Coronary artery (tissue), 2 donors: ENCODE results near the gene MLXIP.
A peak's percentile ranks its signal among the peaks of the same experiment; 100 is the strongest.

Experiments used
- DNase-seq: peaks from one replicate; pipeline ENCODE4 v3.0.0-alpha.2; 2017; ENCODE audit warnings: low spot score
- H3K27ac ChIP-seq, 2 donors: fragments of 200-600 bp; sonication (generic); one replicate each; pipeline ENCODE4 v1.5.1; 2016 to 2019
- H3K4me3 ChIP-seq: fragments of 200-600 bp; sonication (generic); 2 replicates; pipeline ENCODE4 v1.5.1; 2016; ENCODE audit warnings: mild to moderate bottlenecking, moderate library complexity
- TF ChIP-seq, protein P1 (sequence below): fragments of 200-600 bp; sonication (generic); IDR thresholded peaks from one replicate; pipeline ENCODE4 v1.5.1; 2019; ENCODE audit warnings: antibody characterized with exemption

The MLXIP gene

DNA sequence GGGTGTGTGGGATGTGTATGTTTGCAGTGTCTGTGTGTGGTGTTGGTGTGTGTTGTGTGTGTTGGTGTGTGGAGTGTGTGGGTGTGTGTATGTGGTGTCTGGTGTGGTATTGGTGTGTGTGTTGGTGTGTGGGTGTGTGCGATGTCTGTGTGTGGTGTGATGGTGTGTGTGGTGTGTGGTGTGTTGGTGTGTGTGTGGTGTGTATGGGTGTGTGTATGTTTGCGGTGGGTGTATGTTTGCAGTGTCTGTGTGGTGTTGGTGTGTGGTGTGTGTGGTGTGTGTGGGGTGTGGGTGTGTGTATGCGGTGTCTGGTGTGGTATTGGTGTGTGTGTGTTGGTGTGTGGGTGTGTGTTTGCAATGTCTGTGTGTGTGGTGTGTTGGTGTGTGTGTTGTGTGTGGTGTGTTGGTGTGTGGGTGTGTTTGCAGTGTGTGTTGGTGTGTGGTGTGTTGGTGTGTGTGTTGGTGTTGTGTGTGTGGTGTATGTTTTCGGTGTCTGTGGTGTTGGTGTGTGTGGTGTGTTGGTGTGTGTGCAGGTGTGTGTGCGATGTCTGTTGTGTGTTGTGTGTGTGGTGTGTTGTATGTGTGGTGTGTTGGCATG is 15.7 kb downstream of the MLXIP start:
- Histone ChIP-seq H3K4me3 (no peak overlapping the region), H3K27ac (peak overlapping the region in 1 of 2 donors; percentile 74)
- no peak for DNase-seq
- TF ChIP-seq, protein P1, sequence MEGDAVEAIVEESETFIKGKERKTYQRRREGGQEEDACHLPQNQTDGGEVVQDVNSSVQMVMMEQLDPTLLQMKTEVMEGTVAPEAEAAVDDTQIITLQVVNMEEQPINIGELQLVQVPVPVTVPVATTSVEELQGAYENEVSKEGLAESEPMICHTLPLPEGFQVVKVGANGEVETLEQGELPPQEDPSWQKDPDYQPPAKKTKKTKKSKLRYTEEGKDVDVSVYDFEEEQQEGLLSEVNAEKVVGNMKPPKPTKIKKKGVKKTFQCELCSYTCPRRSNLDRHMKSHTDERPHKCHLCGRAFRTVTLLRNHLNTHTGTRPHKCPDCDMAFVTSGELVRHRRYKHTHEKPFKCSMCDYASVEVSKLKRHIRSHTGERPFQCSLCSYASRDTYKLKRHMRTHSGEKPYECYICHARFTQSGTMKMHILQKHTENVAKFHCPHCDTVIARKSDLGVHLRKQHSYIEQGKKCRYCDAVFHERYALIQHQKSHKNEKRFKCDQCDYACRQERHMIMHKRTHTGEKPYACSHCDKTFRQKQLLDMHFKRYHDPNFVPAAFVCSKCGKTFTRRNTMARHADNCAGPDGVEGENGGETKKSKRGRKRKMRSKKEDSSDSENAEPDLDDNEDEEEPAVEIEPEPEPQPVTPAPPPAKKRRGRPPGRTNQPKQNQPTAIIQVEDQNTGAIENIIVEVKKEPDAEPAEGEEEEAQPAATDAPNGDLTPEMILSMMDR = no peak

DNA sequence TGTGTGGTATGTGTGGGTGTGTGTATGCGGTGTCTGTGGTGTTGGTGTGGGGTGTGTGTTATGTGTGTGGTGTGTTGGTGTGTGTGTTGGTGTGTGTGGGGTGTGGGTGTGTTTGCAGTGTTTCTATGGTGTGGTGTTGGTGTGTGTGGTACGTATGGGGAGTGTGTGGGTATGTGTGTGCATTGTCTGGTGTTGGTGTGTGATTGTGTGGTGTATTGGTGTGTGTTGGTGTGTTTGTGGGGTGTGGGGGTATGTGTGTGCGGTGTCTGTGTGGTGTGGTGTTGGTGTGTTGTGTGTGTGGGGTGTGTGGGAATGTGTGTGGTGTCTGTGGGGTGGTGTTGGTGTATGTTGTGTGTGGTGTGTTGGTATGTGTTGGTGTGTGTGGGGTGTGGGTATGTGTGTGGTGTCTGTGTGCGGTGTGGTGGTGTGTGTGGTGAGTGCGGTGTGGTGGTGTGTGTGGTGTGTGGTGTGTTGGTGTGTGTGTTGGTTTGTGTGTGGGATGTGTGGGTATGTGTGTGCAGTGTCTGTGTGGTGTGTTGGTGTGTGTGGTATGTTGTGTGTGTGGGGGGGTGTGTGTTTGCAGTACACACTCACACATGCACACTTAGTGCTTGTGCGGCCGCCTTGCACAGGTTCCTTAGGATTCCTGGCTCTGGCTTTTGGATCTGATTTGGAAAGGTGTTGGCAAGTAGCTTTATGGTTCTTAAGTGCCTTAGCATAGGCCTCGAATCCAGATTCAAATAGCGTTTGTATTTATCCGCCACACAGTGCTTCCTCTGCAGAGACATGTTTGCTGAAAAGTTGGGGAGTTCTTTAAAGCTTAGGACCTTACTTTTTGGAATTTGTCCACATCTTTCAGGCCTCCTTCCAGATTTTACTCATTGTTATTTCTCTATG is 16.4 kb downstream of the MLXIP start:
- H3K27ac ChIP-seq = peak overlapping the region in 1 of 2 donors; percentile 74
- H3K4me3 ChIP-seq = no peak overlapping the region
- DNase-seq = no peak
- TF ChIP-seq, protein P1 = no peak

DNA sequence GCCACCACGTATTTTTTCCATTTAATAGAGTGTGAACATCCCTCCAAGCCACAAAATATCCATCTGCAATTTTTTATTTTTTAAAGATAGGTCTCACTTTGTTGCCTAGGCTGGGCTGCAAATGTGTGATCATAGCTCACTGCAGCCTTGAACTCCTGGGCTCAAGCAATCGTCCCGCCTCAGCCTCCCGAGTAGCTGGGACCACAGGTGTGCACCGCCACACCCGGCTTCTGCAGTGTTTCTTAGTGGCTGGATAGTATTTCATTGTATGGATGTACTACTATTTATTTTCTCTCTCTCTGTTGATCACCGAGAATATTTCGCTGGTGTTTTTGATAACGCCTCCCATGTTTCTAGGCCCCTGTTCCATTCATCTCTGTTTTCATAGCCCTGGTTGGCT is 17.5 kb downstream of the MLXIP start:
- no peak for DNase-seq
- TF ChIP-seq, protein P1 = no peak
- H3K27ac ChIP-seq = no peak overlapping the region
- H3K4me3 ChIP-seq = no peak overlapping the region

DNA sequence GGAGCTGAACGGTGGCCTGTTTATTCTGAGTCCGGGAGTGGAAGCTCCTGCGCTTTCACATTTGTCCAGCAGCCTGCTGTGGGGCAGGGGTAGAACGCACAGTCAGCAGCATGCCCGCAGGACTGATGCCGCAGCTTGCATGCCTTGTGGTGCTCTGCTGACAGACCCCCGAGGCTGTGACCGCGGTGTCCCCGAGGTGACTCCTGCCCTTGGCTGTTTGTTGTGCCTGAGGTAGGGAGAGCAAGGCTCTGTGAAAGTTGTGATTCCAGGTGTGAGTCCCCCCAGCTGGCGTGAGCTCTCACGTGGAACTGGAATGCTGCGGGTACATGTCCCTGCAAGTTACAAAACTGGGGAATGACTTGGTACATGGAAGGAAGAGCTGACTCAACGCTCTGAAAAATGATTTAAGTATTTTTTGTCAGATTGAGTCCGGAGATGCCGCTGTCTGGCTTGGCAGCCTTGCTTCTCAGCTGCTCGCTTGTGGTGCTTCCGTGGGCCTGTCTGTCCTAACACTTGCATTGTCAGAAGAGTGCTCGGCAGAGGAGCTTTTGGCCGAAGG is 18.1 kb downstream of the MLXIP start:
- DNase-seq = no peak
- peak overlapping the region; percentile 66 to 68 for H3K27ac ChIP-seq
- TF ChIP-seq, protein P1 = no peak
- H3K4me3 ChIP-seq = no peak overlapping the region

DNA sequence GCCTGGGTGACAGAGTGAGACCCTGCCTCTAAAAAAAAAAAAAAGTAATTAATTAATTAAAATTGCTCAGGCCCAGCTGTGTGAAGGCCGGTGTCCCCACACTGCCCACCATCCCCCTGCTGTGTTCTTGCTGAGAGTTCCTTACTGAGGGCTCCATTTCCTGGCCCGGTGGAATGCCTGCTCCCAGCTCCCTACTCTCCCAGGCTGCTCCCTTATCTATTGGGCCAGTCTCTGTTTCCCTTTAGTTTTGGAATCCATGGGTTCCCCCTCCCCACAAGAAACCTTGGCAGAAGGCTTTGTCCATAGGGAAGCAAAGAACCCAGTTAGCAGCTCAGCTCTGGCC is 19.0 kb downstream of the MLXIP start:
- no peak for DNase-seq
- TF ChIP-seq, protein P1 = no peak
- peak overlapping the region; percentile 56 for H3K4me3 ChIP-seq
- H3K27ac ChIP-seq = peak overlapping the region; percentile 66 to 87

DNA sequence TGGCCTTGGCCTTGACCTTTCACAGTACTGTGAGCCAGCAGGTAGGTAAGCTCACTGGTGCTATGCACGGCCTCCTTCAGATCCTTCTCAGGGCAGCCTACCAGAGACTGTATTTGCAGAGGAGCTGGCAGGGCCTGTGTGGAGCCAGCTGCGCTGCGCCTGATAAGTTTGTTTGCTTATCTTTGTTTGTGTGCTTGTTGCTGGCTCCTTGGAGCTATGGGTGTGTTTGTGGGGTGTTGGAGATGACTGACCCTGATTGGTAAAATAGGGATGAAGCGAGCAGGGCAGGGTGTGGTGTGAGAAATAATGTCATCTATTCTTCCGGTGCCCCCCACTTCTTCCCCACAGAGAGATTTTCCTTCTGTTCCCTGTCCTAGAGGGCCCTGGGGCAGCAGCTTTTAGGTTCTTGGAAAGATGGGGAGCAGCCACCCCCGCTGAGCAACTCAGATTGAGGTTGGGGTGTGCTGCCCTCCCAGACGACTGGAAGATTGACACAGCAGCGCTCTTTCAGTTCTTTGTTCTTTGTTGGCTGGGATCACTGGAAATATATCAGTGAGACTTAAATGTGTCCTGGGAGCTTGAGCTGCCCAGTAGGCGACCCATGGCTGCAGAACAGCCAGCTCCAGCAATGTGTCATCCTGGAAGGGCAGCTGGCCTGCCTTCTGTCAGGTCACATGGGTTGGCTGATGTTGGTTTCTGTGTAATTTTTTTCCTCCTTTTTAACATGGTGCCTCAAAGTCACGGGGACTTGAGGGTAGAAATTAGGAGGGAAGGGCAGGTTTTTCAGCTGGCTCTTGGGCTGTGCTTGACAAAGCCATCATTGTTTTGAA is 19.6 kb downstream of the MLXIP start:
- H3K4me3 ChIP-seq = peak overlapping the region; percentile 56
- H3K27ac ChIP-seq = peak overlapping the region; percentile 66 to 87
- DNase-seq = no peak
- TF ChIP-seq, protein P1 = no peak
